IMR-90 (cell line): Measurements from ENCODE around the gene PRPF40B. TPM values are rescaled to one million over a fixed set of nuclear protein-coding genes. Genes with fewer than 3 reads are reported as not detected.
A peak's percentile ranks its signal among the peaks of the same experiment; 100 is the strongest.

Source experiments
- ATAC-seq: fragments of 200-7000 bp; cut with Tn5 transposase; 2 replicates; pipeline ENCODE4 v1.9.1; 2020; ENCODE audit warnings: low read depth, mild to moderate bottlenecking, moderate library complexity
- BruUV-seq: library from RNA; stranded (reverse); fragments of 400-500 nt; replicated peaks from 2 replicates; lab custom pipeline; 2021; lab: Mats Ljungman, UMichigan
- CTCF ChIA-PET: fragments of 300-600 bp; formaldehyde crosslinking; extraction: SDS; loops from one replicate; lab custom pipeline; 2021; ENCODE audit warnings: antibody characterized with exemption; lab: Yijun Ruan, JAX
- POLR2A ChIA-PET: fragments of 300-600 bp; sonication (Branson Sonifier 250); formaldehyde crosslinking; loops from one replicate; lab custom pipeline; 2022; ENCODE audit warnings: antibody characterized with exemption; ENCODE audit not compliant: unreplicated experiment; lab: Charles Lee
- DNase-seq: peaks from one replicate; pipeline ENCODE4 v3.0.0; 2013
- H2AFZ ChIP-seq: replicated peaks from 2 replicates; pipeline ENCODE3; 2013; ENCODE audit warnings: low read length, mild to moderate bottlenecking; ENCODE audit not compliant: poor library complexity
- H2AK5ac ChIP-seq: 2 replicates; pipeline ENCODE4 v1.6.1; 2013; ENCODE audit warnings: low read depth, low read length, inconsistent platforms
- H2AK9ac ChIP-seq: replicated peaks from 2 replicates; pipeline ENCODE3; 2013; ENCODE audit warnings: mild to moderate bottlenecking, low read depth, low read length, moderate library complexity; ENCODE audit not compliant: poor library complexity
- H2BK120ac ChIP-seq: 2 replicates; pipeline ENCODE4 v1.6.1; 2013; ENCODE audit warnings: low read depth, low read length, inconsistent platforms
- H2BK15ac ChIP-seq: 3 replicates; pipeline ENCODE4 v1.6.1; 2013; ENCODE audit warnings: low read depth, low read length, inconsistent platforms
- H2BK20ac ChIP-seq: 2 replicates; pipeline ENCODE4 v1.6.1; 2013; ENCODE audit warnings: low read depth, mild to moderate bottlenecking, inconsistent platforms, low read length, moderate library complexity
- H2BK5ac ChIP-seq: 2 replicates; pipeline ENCODE4 v1.6.1; 2013; ENCODE audit warnings: mild to moderate bottlenecking, low read depth, low read length, inconsistent platforms; ENCODE audit not compliant: poor library complexity, severe bottlenecking
- H3K14ac ChIP-seq: replicated peaks from 2 replicates; pipeline ENCODE4 v1.6.1; 2013; ENCODE audit warnings: low read depth, low read length, inconsistent platforms
- H3K18ac ChIP-seq: 2 replicates; pipeline ENCODE4 v1.6.1; 2013; ENCODE audit warnings: low read depth, low read length, control low read depth
- H3K23ac ChIP-seq: 2 replicates; pipeline ENCODE4 v1.6.1; 2013; ENCODE audit warnings: low read depth, low read length, inconsistent platforms
- H3K27ac ChIP-seq: 2 replicates; pipeline ENCODE4 v1.5.1; 2013; ENCODE audit warnings: mild to moderate bottlenecking, control low read depth, low read length; ENCODE audit not compliant: insufficient read depth
- H3K27me3 ChIP-seq: 2 replicates; pipeline ENCODE4 v1.6.1; 2013; ENCODE audit warnings: low read length; ENCODE audit not compliant: control insufficient read depth, insufficient read depth
- H3K36me3 ChIP-seq: 2 replicates; pipeline ENCODE4 v1.6.1; 2013; ENCODE audit warnings: low read length, mixed read lengths; ENCODE audit not compliant: control insufficient read depth, insufficient read depth
- H3K4ac ChIP-seq: 2 replicates; pipeline ENCODE4 v1.6.1; 2013; ENCODE audit warnings: low read depth, low read length, inconsistent platforms
- H3K4me1 ChIP-seq: 2 replicates; pipeline ENCODE4 v1.6.1; 2013; ENCODE audit warnings: low read length, mixed read lengths; ENCODE audit not compliant: control insufficient read depth, insufficient read depth
- H3K4me2 ChIP-seq: 2 replicates; pipeline ENCODE4 v1.6.1; 2013; ENCODE audit warnings: low read depth, mild to moderate bottlenecking, control low read depth, low read length, moderate library complexity
- H3K4me3 ChIP-seq: 2 replicates; pipeline ENCODE4 v1.5.1; 2013; ENCODE audit warnings: low read depth, mild to moderate bottlenecking, control low read depth, low read length, moderate library complexity; ENCODE audit not compliant: insufficient read depth
- H3K56ac ChIP-seq: 2 replicates; pipeline ENCODE4 v1.6.1; 2013; ENCODE audit warnings: low read length, inconsistent platforms; ENCODE audit not compliant: insufficient read depth; ENCODE audit errors: extremely low read depth
- H3K79me1 ChIP-seq, 2 experiments: 2 replicates each; pipeline ENCODE4 v1.6.1; 2013; ENCODE audit warnings: low read length in 2 of 2, inconsistent platforms in 1 of 2, low read depth in 1 of 2
- H3K9ac ChIP-seq: 2 replicates; pipeline ENCODE4 v1.6.1; 2013; ENCODE audit warnings: low read depth, low read length, control low read depth
- H3K9me1 ChIP-seq: 2 replicates; pipeline ENCODE4 v1.6.1; 2013; ENCODE audit warnings: low read length, inconsistent platforms; ENCODE audit not compliant: insufficient read depth
- H3K9me3 ChIP-seq: 2 replicates; pipeline ENCODE4 v1.6.1; 2013; ENCODE audit warnings: low read length; ENCODE audit not compliant: control insufficient read depth, insufficient read depth
- H4K20me1 ChIP-seq: 2 replicates; pipeline ENCODE4 v1.6.1; 2013; ENCODE audit warnings: low read length, inconsistent platforms; ENCODE audit not compliant: insufficient read depth
- H4K5ac ChIP-seq: 2 replicates; pipeline ENCODE4 v1.6.1; 2013; ENCODE audit warnings: mild to moderate bottlenecking, low read depth, low read length, control low read depth
- H4K8ac ChIP-seq, 2 experiments: 2 replicates each; pipeline ENCODE4 v1.6.1; 2013; ENCODE audit warnings: low read depth in 2 of 2, low read length in 2 of 2, control low read depth in 1 of 2, inconsistent platforms in 1 of 2
- H4K91ac ChIP-seq: 2 replicates; pipeline ENCODE4 v1.6.1; 2013; ENCODE audit warnings: low read depth, low read length, inconsistent platforms; ENCODE audit not compliant: insufficient read depth
- BHLHE40 ChIP-seq: fragments of 150-350 bp; IDR thresholded peaks from 2 replicates; pipeline ENCODE4 v1.6.1; 2016; ENCODE audit warnings: mild to moderate bottlenecking, low read depth, low read length
- CEBPB ChIP-seq: IDR thresholded peaks from 2 replicates; pipeline ENCODE4 v1.6.1; 2012; ENCODE audit warnings: low read depth, low read length, improper control_type of control experiment
- CHD1 ChIP-seq: IDR thresholded peaks from 2 replicates; pipeline ENCODE4 v1.6.1; 2012; ENCODE audit warnings: low read depth, low read length, improper control_type of control experiment
- FOS ChIP-seq: fragments of 150-350 bp; IDR thresholded peaks from 2 replicates; pipeline ENCODE4 v1.6.1; 2016; ENCODE audit warnings: low read depth, low read length
- MAFK ChIP-seq: IDR thresholded peaks from 2 replicates; pipeline ENCODE4 v1.6.1; 2012; ENCODE audit warnings: low read depth, low read length, improper control_type of control experiment
- MAZ ChIP-seq: IDR thresholded peaks from 2 replicates; pipeline ENCODE4 v1.6.1; 2012; ENCODE audit warnings: low read depth, mild to moderate bottlenecking, low read length, improper control_type of control experiment, moderate library complexity, borderline replicate concordance
- NFE2L2 ChIP-seq: fragments of 150-350 bp; IDR thresholded peaks from 2 replicates; pipeline ENCODE4 v1.6.1; 2016; ENCODE audit warnings: low read depth, mild to moderate bottlenecking, low read length
- POLR2A ChIP-seq: IDR thresholded peaks from 2 replicates; pipeline ENCODE4 v1.6.1; 2012; ENCODE audit warnings: mild to moderate bottlenecking, low read depth, low read length
- RAD21 ChIP-seq: IDR thresholded peaks from 2 replicates; pipeline ENCODE4 v1.6.1; 2012; ENCODE audit warnings: low read length, improper control_type of control experiment
- RCOR1 ChIP-seq: IDR thresholded peaks from 2 replicates; pipeline ENCODE4 v1.6.1; 2012; ENCODE audit warnings: mild to moderate bottlenecking, low read length, improper control_type of control experiment; ENCODE audit not compliant: insufficient replicate concordance
- SMC3 ChIP-seq: fragments of 150-350 bp; IDR thresholded peaks from 2 replicates; pipeline ENCODE4 v1.6.1; 2016; ENCODE audit warnings: low read depth, mild to moderate bottlenecking, antibody characterized with exemption, low read length, moderate library complexity
- WGBS, 2 experiments: methylation state at CpG; one replicate each; pipeline versions ENCODE4 v1.1.5 to v1.1.7; 2013; ENCODE audit warnings: missing lambda C conversion rate in 2 of 2; ENCODE audit not compliant: insufficient read length in 1 of 2; ENCODE audit errors: extremely low coverage in 2 of 2; 5-methylcytosine and 5-hydroxymethylcytosine counted together
- dilution Hi-C: fragments of 300-500 bp; cut with HindIII; formaldehyde crosslinking; loops from one replicate; pipeline ENCODE4 v1.14.3; 2018; ENCODE audit warnings: low sequenced_read_pairs; ENCODE audit not compliant: unreplicated experiment
- in situ Hi-C: fragments of 300-500 bp; cut with MboI; formaldehyde crosslinking; loops from 3 replicates; pipeline ENCODE4 v1.14.3; 2019; ENCODE audit warnings: low sequenced_read_pairs, inconsistent platforms, mixed read lengths
- intact Hi-C: fragments of 100-400 bp; cut with micrococcal nuclease; formaldehyde crosslinking; loops from 2 replicates; pipeline ENCODE4 v1.10.0; 2022
- polyA plus RNA-seq, 3 experiments: library from polyadenylated mRNA; depleted of rRNA; stranded (reverse); fragments of >200 nt; gene quantifications; 2 replicates each; pipeline ENCODE4 v1.2.3, GENCODE V29; 2012; ENCODE audit warnings: low replicate concordance in 1 of 3
- total RNA-seq: library from RNA; depleted of rRNA; stranded (reverse); fragments of >200 nt; gene quantifications from 2 replicates; pipeline ENCODE4 v1.2.3, GENCODE V29; 2012
- TF ChIP-seq, protein P1 (sequence below): conservative IDR thresholded peaks from 2 replicates; pipeline ENCODE4 v1.5.1; 2012; ENCODE audit warnings: mild to moderate bottlenecking, low read depth, low read length, improper control_type of control experiment
- TF ChIP-seq, protein P2 (sequence below): fragments of 150-350 bp; IDR thresholded peaks from 2 replicates; pipeline ENCODE4 v1.6.1; 2017; ENCODE audit warnings: mild to moderate bottlenecking, antibody characterized with exemption, low read length, low read depth

The PRPF40B gene
- total and polyA plus RNA-seq, 2 of the 4 experiments (the other 2 are of a cell fraction), result 5.0 to 11.8 TPM

DNA sequence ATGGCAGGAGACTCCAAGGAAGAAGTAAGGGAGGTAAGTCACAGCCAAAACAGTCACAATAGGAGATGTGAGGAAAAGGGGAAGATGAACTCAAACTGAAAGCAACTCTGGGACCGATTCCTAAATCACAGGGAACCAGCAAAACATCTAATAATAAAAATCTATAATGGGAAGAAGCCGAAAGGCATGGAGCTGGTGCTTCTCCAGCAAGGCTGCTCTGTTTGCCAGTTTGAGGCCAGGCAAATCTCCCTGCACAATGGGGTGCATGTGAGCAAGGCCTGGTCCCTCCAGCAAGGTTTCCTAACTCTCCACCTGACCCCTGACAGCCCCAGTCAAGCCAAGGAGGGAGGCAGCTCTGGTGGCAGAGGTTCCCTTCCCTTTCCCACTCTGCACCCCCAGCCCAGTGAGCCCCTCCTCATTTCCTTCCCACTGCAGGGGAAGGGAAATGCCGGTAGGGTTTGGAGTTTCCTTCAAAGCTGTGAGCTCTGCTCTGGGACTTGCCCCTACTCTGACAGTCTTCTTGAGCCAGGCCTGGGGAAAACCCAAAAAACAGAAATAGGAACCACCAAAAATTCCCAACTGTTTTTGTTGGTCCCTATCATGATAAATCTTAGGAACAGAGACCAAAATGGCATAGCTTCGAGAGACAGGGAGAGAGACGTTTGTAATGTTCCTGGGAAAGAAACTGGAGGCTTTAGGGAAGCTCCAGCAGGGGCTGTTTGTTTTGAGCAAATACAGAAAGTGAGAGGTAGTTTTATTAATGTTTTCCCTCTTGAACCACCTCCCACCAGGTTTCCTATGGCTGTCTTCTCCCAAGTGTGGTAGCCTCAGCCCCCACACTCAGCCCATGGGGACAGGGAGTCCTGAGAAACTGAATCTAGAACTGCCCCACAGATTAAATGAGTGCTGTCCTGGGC lies 49.2 kb downstream of the PRPF40B start:
- Histone ChIP-seq H2BK5ac (peak overlapping the region; percentile 80), H4K91ac (peak overlapping the region; percentile 86), H3K4me3 (no peak overlapping the region), H3K56ac (no peak overlapping the region), H3K79me1 (peaks cover 38 to 92% of the 10 kb centered on the region in 2 experiments), H3K9me3 (no peaks in the 10 kb centered on the region), H3K4me1 (peaks cover 37% of the 10 kb centered on the region), H3K27me3 (no peaks in the 10 kb centered on the region), H3K27ac (peak overlapping the region; percentile 61), H4K8ac (peak overlapping the region; percentile 28 to 87; a peak in 3 of 4 replicates), H2AK5ac (peak overlapping the region; percentile 91), H3K4ac (peak overlapping the region; percentile 94), H2AFZ (peak overlapping the region; percentile 78), H4K20me1 (no peaks in the 10 kb centered on the region), H2BK20ac (peak overlapping the region; percentile 70), H3K23ac (peak overlapping the region; percentile 85), H3K9me1 (peaks cover 35% of the 10 kb centered on the region), H3K18ac (peak overlapping the region; percentile 14), H3K14ac (peak overlapping the region; percentile 94), H2AK9ac (peak overlapping the region; percentile 67), H3K36me3 (no peaks in the 10 kb centered on the region), H3K9ac (peak overlapping the region; percentile 17), H2BK120ac (peak overlapping the region; percentile 88), H2BK15ac (peak overlapping the region; percentile 86; the same call in 1 of the 3 replicates), H4K5ac (peak overlapping the region; percentile 40), H3K4me2 (peak overlapping the region; percentile 31)
- CTCF ChIA-PET, result interaction anchor here (0.5 to 1.7 kb wide), 3 partner anchors 31 to 196 kb away, joined by 3 to 13 read pairs (median 4); no protein-coding TSS in a partner anchor
- dilution Hi-C loops (no loop called here), in situ Hi-C loops (no loop called here), intact Hi-C loops (loop anchor here (1.0 kb wide), 1 partner anchor 35 kb away; the partner anchor contains the start of gene FMNL3)
- no peak for ATAC-seq
- DNase-seq, result no peak
- no CpG with 5 or more reads among the region's 5 CpGs for WGBS, 2 experiments
- BruUV-seq, result no TSS peak
- POLR2A ChIA-PET, result interaction anchor here (0.5 kb wide), 1 partner anchor 49 kb away, joined by 3 read pairs; no protein-coding TSS in a partner anchor
- TF ChIP-seq FOS (no peak), RAD21 (no peak), MAZ (no peak), BHLHE40 (no peak), MAFK (no peak), POLR2A (no peak), CHD1 (no peak), RCOR1 (no peak), SMC3 (no peak), NFE2L2 (no peak), CEBPB (no peak)
- TF ChIP-seq, protein P1, sequence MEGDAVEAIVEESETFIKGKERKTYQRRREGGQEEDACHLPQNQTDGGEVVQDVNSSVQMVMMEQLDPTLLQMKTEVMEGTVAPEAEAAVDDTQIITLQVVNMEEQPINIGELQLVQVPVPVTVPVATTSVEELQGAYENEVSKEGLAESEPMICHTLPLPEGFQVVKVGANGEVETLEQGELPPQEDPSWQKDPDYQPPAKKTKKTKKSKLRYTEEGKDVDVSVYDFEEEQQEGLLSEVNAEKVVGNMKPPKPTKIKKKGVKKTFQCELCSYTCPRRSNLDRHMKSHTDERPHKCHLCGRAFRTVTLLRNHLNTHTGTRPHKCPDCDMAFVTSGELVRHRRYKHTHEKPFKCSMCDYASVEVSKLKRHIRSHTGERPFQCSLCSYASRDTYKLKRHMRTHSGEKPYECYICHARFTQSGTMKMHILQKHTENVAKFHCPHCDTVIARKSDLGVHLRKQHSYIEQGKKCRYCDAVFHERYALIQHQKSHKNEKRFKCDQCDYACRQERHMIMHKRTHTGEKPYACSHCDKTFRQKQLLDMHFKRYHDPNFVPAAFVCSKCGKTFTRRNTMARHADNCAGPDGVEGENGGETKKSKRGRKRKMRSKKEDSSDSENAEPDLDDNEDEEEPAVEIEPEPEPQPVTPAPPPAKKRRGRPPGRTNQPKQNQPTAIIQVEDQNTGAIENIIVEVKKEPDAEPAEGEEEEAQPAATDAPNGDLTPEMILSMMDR, result no peak
- TF ChIP-seq, protein P2, sequence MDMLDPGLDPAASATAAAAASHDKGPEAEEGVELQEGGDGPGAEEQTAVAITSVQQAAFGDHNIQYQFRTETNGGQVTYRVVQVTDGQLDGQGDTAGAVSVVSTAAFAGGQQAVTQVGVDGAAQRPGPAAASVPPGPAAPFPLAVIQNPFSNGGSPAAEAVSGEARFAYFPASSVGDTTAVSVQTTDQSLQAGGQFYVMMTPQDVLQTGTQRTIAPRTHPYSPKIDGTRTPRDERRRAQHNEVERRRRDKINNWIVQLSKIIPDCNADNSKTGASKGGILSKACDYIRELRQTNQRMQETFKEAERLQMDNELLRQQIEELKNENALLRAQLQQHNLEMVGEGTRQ, result no peak
